Adipocyte (in vitro differentiated cells): ENCODE data around the gene HTN3.
"Not testable (repeated sequence)": the region's sequence is repeated elsewhere in the genome, so short reads cannot be mapped to it uniquely, and the experiment has no call there.

ENCODE experiments used
- DNase-seq: peaks from one replicate; pipeline ENCODE4 v3.0.0-alpha.2; 2015; ENCODE audit warnings: low read depth
- H3K27me3 ChIP-seq: replicated peaks from 2 replicates; pipeline ENCODE4 v1.7.0; 2013; ENCODE audit warnings: mild to moderate bottlenecking, low read length, moderate library complexity; ENCODE audit not compliant: control insufficient read depth, insufficient read depth
- H3K36me3 ChIP-seq: 2 replicates; pipeline ENCODE4 v1.7.0; 2013; ENCODE audit warnings: low read length, mild to moderate bottlenecking, moderate library complexity; ENCODE audit not compliant: control insufficient read depth, insufficient read depth, severe bottlenecking
- H3K4me1 ChIP-seq: 2 replicates; pipeline ENCODE4 v1.7.0; 2013; ENCODE audit warnings: mild to moderate bottlenecking, low read length, moderate library complexity; ENCODE audit not compliant: control insufficient read depth, insufficient read depth
- H3K4me3 ChIP-seq: 2 replicates; pipeline ENCODE4 v1.7.0; 2013; ENCODE audit warnings: mild to moderate bottlenecking, low read length, moderate library complexity
- H3K9ac ChIP-seq: 2 replicates; pipeline ENCODE4 v1.7.0; 2013; ENCODE audit warnings: mild to moderate bottlenecking, low read length, moderate library complexity
- H3K9me3 ChIP-seq: 2 replicates; pipeline ENCODE4 v1.7.0; 2013; ENCODE audit warnings: mild to moderate bottlenecking, low read length, moderate library complexity; ENCODE audit not compliant: control insufficient read depth

HTN3 gene

GRCh38 chr4:70028159-70028558, at the start of gene HTN3:
HTN3 (plus strand) TSS chr4:70028459; CDS start chr4:70030741, 2,282 bp downstream.
- DNase-seq, H3K4me1 ChIP-seq, H3K36me3 ChIP-seq, H3K27me3 ChIP-seq, H3K9ac ChIP-seq, H3K4me3 ChIP-seq, H3K9me3 ChIP-seq: not testable (repeated sequence)

DNA sequence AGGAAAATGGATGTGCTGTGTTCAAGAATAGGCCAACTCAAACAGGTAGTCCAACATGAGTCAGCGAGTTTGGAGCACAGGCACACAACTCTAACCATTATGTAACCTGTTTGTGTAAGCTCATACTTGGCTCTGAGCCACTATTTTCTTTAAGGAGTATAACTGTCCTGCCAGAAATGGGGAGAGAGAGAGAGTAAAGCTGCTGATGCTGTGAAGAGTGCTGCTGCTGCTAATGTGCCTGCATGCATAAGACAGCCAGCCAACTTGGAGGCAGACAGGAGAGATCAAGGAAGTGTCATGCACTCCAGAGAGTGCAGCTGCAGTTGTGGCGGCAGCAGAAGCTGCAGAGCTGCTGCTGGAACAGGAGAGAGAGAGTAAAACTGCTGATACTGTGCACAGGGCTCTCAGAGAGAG, 44.2 kb upstream of the HTN3 start:
- H3K27me3 ChIP-seq: no peaks in the 10 kb centered on the region
- no peak overlapping the region for H3K9ac ChIP-seq
- H3K4me1 ChIP-seq: no peaks in the 10 kb centered on the region
- H3K36me3 ChIP-seq: no peaks in the 10 kb centered on the region
- no peak overlapping the region for H3K4me3 ChIP-seq
- no peaks in the 10 kb centered on the region for H3K9me3 ChIP-seq
- DNase-seq: peak; percentile 33

GRCh38 chr4:69986663-69987062, 41.6 kb upstream of the HTN3 start:
- no peaks in the 10 kb centered on the region for H3K4me1 ChIP-seq
- H3K4me3 ChIP-seq: no peak overlapping the region
- H3K36me3 ChIP-seq: no peaks in the 10 kb centered on the region
- no peak for DNase-seq
- H3K9ac ChIP-seq: no peak overlapping the region
- H3K27me3 ChIP-seq: no peaks in the 10 kb centered on the region
- H3K9me3 ChIP-seq: no peaks in the 10 kb centered on the region

- no peak for DNase-seq
Measured at GRCh38 chr4:69991016-69991415, 37.2 kb upstream of the HTN3 start.

GRCh38 chr4:69994782-69995181, 33.5 kb upstream of the HTN3 start:
- no peaks in the 10 kb centered on the region for H3K9me3 ChIP-seq
- no peak overlapping the region for H3K9ac ChIP-seq
- H3K27me3 ChIP-seq: no peaks in the 10 kb centered on the region
- no peaks in the 10 kb centered on the region for H3K36me3 ChIP-seq
- no peak for DNase-seq
- H3K4me1 ChIP-seq: no peaks in the 10 kb centered on the region
- no peak overlapping the region for H3K4me3 ChIP-seq

More at GRCh38 chr4:69991016-69991415, 37.2 kb upstream of the HTN3 start:
- H3K36me3 ChIP-seq: no peaks in the 10 kb centered on the region
- no peaks in the 10 kb centered on the region for H3K9me3 ChIP-seq
- no peak overlapping the region for H3K4me3 ChIP-seq
- H3K4me1 ChIP-seq: no peaks in the 10 kb centered on the region
- no peaks in the 10 kb centered on the region for H3K27me3 ChIP-seq
- no peak overlapping the region for H3K9ac ChIP-seq

- H3K36me3 ChIP-seq: no peaks in the 10 kb centered on the region
- no peaks in the 10 kb centered on the region for H3K27me3 ChIP-seq
- no peak within 1 kb of the TSS for H3K9ac ChIP-seq
- no peak within 1 kb of the TSS for H3K4me3 ChIP-seq
- no peaks in the 10 kb centered on the region for H3K4me1 ChIP-seq
- H3K9me3 ChIP-seq: no peaks in the 10 kb centered on the region
- DNase-seq: peak; percentile 34
Measured at GRCh38 chr4:69995526-69996016, 32.7 kb upstream of the HTN3 start, which contains the start of gene STATH. STATH (plus strand) TSS chr4:69995966; CDS start chr4:69998438, 2,472 bp downstream.

- Histone ChIP-seq H3K9ac (no peak overlapping the region), H3K36me3 (no peaks in the 10 kb centered on the region), H3K9me3 (no peaks in the 10 kb centered on the region), H3K4me3 (peak overlapping the region; percentile 40), H3K4me1 (no peaks in the 10 kb centered on the region), H3K27me3 (no peaks in the 10 kb centered on the region)
- DNase-seq: peak; percentile 52
Measured at GRCh38 chr4:69999420-69999819, 28.8 kb upstream of the HTN3 start.

DNA sequence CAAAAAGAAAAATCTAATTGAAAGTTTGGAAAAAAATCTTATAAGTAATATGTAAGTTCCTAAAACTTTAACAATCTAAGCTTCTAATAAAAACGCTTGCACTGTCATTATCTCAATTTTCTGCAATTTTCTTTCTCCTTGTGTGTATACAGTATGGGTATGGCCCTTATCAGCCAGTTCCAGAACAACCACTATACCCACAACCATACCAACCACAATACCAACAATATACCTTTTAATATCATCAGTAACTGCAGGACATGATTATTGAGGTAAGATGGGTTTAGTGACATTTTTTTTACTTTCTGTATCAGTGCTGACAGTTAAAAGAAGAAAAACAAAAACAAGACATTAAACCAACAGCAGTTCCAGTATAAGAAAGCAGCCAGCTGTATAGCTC, 27.5 kb upstream of the HTN3 start:
- Histone ChIP-seq H3K36me3 (no peaks in the 10 kb centered on the region), H3K9ac (no peak overlapping the region), H3K4me1 (no peaks in the 10 kb centered on the region), H3K4me3 (no peak overlapping the region), H3K27me3 (no peaks in the 10 kb centered on the region), H3K9me3 (no peaks in the 10 kb centered on the region)
- no peak for DNase-seq

DNA sequence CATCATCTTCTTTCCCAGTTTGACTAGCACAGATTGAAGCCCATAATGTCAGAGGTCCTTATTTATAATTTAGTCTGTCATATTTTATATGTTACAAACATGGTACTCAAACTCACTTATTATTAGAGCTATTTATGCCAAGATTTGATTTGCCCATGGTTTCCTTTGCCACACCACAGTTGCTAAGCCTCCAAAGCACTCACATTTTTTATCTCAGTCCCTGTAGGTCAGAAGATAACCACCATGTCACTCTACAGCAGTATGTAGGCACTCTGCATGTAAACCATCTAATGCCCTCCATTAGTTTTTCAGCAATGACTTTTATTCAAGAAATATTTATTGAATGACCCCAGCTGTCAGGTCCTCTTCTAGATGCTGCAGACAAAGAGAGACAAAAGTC, 25.8 kb upstream of the HTN3 start:
- no peaks in the 10 kb centered on the region for H3K9me3 ChIP-seq
- H3K4me1 ChIP-seq: no peaks in the 10 kb centered on the region
- H3K9ac ChIP-seq: no peak overlapping the region
- no peaks in the 10 kb centered on the region for H3K27me3 ChIP-seq
- DNase-seq: no peak
- H3K36me3 ChIP-seq: no peaks in the 10 kb centered on the region
- no peak overlapping the region for H3K4me3 ChIP-seq

- peaks cover 8% of the 10 kb centered on the region for H3K9me3 ChIP-seq
- H3K27me3 ChIP-seq: no peaks in the 10 kb centered on the region
- H3K4me3 ChIP-seq: no peak overlapping the region
- no peaks in the 10 kb centered on the region for H3K36me3 ChIP-seq
- H3K9ac ChIP-seq: no peak overlapping the region
- H3K4me1 ChIP-seq: no peaks in the 10 kb centered on the region
- no peak for DNase-seq
Measured at GRCh38 chr4:70008771-70009170, 19.5 kb upstream of the HTN3 start.

DNA sequence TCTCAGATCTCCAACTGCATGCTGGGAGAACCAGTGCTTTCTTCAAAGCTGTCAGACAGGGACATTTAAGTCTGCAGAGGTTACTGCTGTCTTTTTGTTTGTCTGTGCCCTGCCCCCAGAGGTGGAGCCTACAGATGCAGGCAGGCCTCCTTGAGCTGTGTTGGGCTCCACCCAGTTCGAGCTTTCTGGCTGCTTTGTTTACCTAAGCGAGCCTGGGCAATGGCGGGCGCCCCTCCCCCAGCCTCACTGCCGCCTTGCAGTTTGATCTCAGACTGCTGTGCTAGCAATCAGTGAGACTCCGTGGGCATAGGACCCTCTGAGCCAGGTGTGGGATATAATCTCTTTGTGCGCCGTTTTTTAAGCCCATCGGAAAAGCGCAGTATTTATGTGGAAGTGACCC, 9.3 kb upstream of the HTN3 start:
- H3K9me3 ChIP-seq, H3K36me3 ChIP-seq, H3K4me3 ChIP-seq, H3K9ac ChIP-seq, DNase-seq, H3K4me1 ChIP-seq, H3K27me3 ChIP-seq: not testable (repeated sequence)

GRCh38 chr4:70023218-70023617, 5.0 kb upstream of the HTN3 start:
- Histone ChIP-seq H3K4me3 (no peak overlapping the region), H3K9me3 (no peaks in the 10 kb centered on the region), H3K4me1 (no peaks in the 10 kb centered on the region), H3K9ac (no peak overlapping the region), H3K36me3 (no peaks in the 10 kb centered on the region), H3K27me3 (no peaks in the 10 kb centered on the region)
- no peak for DNase-seq
